Uterus (tissue), 2 donors: ENCODE results near the gene MTX3.

ENCODE experiments used
- CTCF ChIP-seq, 4 experiments: fragments of 200-600 bp in 2 of 4; fragments of 450-650 bp in 2 of 4; sonication (generic) in 2 of 4; IDR thresholded peaks; one replicate each; pipeline ENCODE4 v1.5.1; 2016 to 2019; ENCODE audit warnings: antibody characterized with exemption in 4 of 4, mild to moderate bottlenecking in 2 of 4, moderate library complexity in 1 of 4
- POLR2A ChIP-seq, 2 donors: fragments of 450-650 bp; IDR thresholded peaks; one replicate each; pipeline ENCODE4 v1.6.1; 2016; ENCODE audit warnings: antibody characterized with exemption in 2 of 2, mild to moderate bottlenecking in 1 of 2, moderate library complexity in 1 of 2

GRCh38 chr5:79999722-80000121, 8.7 kb upstream of the MTX3 start:
- TF ChIP-seq POLR2A (IDR thresholded peaks at IDR 0.05) (no peak), CTCF (IDR thresholded peaks at IDR 0.05) (no peak)
